Gastroesophageal sphincter (tissue), 4 donors: ENCODE data around the gene WASHC4. TPM values are rescaled to one million over a fixed set of nuclear protein-coding genes. Genes with fewer than 3 reads are reported as not detected.
"Not testable (repeated sequence)": the region's sequence is repeated elsewhere in the genome, so short reads cannot be mapped to it uniquely, and the experiment has no call there.

ENCODE experiments used
- ATAC-seq: fragments of 150-250 bp; one replicate; pipeline ENCODE4 v1.9.1; 2016; ENCODE audit warnings: mild to moderate bottlenecking, moderate library complexity
- H3K27ac ChIP-seq, 4 donors: fragments of 200-600 bp; sonication (generic) in 3 of 4; 1 replicate in 3 of 4; 2 replicates in 1 of 4; pipeline ENCODE4 v1.5.1; 2016 to 2019
- H3K27me3 ChIP-seq: fragments of 200-600 bp; sonication (generic); one replicate; pipeline ENCODE4 v1.5.1; 2019
- H3K36me3 ChIP-seq, 2 donors: fragments of 200-600 bp; sonication (generic); one replicate each; pipeline ENCODE4 v1.5.1; 2019; ENCODE audit warnings: control low read depth in 1 of 2
- H3K4me1 ChIP-seq, 3 donors: fragments of 200-600 bp; sonication (generic); 1 replicate in 2 of 3; 2 replicates in 1 of 3; pipeline ENCODE4 v1.5.1; 2016 to 2019; ENCODE audit warnings: control low read depth in 2 of 3
- H3K4me3 ChIP-seq, 2 donors: fragments of 200-600 bp; sonication (generic); one replicate each; pipeline ENCODE4 v1.5.1; 2019; ENCODE audit warnings: mild to moderate bottlenecking in 1 of 2, moderate library complexity in 1 of 2
- H3K9me3 ChIP-seq, 3 donors: fragments of 200-600 bp; sonication (generic); one replicate each; pipeline ENCODE4 v1.5.1; 2017 to 2019; ENCODE audit warnings: control low read depth in 2 of 3
- EP300 ChIP-seq: sonication (generic); formaldehyde crosslinking; IDR thresholded peaks from one replicate; pipeline ENCODE4 v1.6.1; 2017; ENCODE audit warnings: antibody characterized with exemption, mild to moderate bottlenecking
- POLR2A ChIP-seq, 2 donors: fragments of 450-650 bp; IDR thresholded peaks; one replicate each; pipeline ENCODE4 v1.6.1; 2017; ENCODE audit warnings: antibody characterized with exemption in 2 of 2, mild to moderate bottlenecking in 2 of 2, moderate library complexity in 1 of 2
- POLR2AphosphoS5 ChIP-seq: sonication (generic); formaldehyde crosslinking; IDR thresholded peaks from one replicate; pipeline ENCODE4 v1.6.1; 2017; ENCODE audit warnings: antibody characterized with exemption
- WGBS, 2 donors: methylation state at CpG; one replicate each; pipeline ENCODE4 v1.1.5; 2018; ENCODE audit warnings: low coverage in 1 of 2; 5-methylcytosine and 5-hydroxymethylcytosine counted together
- total RNA-seq, 4 donors: library from RNA; depleted of rRNA; stranded (reverse); fragments of >200 nt; gene quantifications; one replicate each; pipeline ENCODE4 v1.1.0, GENCODE V29; 2016
- TF ChIP-seq, protein P1 (sequence below), 4 experiments: fragments of 200-600 bp in 2 of 4; fragments of 450-650 bp in 2 of 4; sonication (generic) in 1 of 4; IDR thresholded peaks; one replicate each; pipeline ENCODE4 v1.5.1; 2017 to 2019; ENCODE audit warnings: antibody characterized with exemption in 4 of 4, mild to moderate bottlenecking in 2 of 4, moderate library complexity in 2 of 4

Gene WASHC4
- total RNA-seq, 4 donors from 2014 or later = 32.7 to 136 (median 53.6) TPM

DNA sequence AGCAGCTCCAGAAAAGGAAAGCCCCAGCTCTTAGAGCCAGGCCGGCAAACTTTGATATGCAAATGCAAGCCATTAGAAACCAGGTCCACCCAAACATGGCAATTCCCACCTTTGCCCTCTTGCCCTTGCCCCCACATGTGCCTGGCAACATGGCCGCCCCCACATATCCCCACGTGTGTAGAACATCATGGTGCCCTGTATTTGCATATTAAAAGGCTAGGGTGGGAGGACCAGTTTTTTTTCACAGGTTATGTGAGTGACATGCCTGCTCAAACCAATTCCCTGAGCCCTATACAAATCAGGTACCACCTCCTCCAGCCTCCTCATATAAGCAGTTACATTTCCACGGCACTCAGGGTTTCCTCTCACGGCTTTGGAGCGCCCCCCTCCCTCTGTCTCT, 17.2 kb upstream of the WASHC4 start:
- no peaks in the 10 kb centered on the region for H3K4me1 ChIP-seq
- ATAC-seq = no peak
- peaks cover 0 to 7% (median 0%) of the 10 kb centered on the region in 3 donors for H3K9me3 ChIP-seq
- no peaks in the 10 kb centered on the region for H3K36me3 ChIP-seq
- H3K27me3 ChIP-seq = no peaks in the 10 kb centered on the region
- H3K4me3 ChIP-seq = no peak overlapping the region
- 69% methylated on average over 6 of the region's 6 CpGs for WGBS, 2 donors
- no peak overlapping the region for H3K27ac ChIP-seq
- TF ChIP-seq POLR2AphosphoS5 = no peak
- no peak for TF ChIP-seq EP300
- TF ChIP-seq, protein P1, sequence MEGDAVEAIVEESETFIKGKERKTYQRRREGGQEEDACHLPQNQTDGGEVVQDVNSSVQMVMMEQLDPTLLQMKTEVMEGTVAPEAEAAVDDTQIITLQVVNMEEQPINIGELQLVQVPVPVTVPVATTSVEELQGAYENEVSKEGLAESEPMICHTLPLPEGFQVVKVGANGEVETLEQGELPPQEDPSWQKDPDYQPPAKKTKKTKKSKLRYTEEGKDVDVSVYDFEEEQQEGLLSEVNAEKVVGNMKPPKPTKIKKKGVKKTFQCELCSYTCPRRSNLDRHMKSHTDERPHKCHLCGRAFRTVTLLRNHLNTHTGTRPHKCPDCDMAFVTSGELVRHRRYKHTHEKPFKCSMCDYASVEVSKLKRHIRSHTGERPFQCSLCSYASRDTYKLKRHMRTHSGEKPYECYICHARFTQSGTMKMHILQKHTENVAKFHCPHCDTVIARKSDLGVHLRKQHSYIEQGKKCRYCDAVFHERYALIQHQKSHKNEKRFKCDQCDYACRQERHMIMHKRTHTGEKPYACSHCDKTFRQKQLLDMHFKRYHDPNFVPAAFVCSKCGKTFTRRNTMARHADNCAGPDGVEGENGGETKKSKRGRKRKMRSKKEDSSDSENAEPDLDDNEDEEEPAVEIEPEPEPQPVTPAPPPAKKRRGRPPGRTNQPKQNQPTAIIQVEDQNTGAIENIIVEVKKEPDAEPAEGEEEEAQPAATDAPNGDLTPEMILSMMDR (IDR thresholded peaks at IDR 0.05) = no peak
- TF ChIP-seq POLR2A (IDR thresholded peaks at IDR 0.05) = no peak

DNA sequence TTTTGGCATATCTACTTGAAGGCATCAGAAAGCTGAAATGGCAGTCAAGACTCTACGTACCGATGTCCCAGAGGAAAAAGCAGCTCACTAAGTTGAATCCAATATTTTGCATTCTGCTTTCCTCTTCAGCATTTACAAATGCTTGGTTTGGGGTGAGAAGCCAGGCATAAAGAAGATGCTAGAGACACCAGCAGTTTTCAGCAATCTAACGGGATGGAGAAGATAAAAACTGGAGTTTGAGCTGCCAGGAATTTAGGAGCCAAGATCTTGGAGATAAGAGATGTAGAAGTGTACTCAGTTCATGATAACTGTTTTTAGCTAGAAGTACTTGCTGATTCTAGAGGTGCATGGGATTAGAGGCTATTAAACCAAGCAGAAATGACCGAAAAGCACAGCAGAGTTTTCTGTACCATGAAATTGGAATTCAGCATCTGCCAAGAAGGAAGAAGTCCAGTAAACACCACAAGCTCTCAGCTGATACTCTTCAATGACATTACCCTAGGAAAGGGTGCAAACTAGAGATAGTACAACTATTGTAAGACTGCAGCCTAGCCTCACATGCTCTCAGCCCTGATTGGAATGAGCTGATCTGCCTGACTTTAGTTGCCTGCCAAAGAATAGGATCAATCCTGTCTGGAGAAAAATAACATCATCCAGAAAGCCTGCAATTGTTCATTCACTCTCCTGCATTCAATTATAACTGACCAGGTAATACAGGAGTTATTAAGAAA, 15.9 kb upstream of the WASHC4 start:
- TF ChIP-seq EP300 (no peak), POLR2AphosphoS5 (no peak)
- no peak overlapping the region for H3K27ac ChIP-seq
- H3K27me3 ChIP-seq = no peaks in the 10 kb centered on the region
- H3K36me3 ChIP-seq = no peaks in the 10 kb centered on the region
- ATAC-seq = no peak
- peaks cover 0 to 11% (median 0%) of the 10 kb centered on the region in 3 donors for H3K9me3 ChIP-seq
- H3K4me1 ChIP-seq = no peaks in the 10 kb centered on the region
- 53 to 74% methylated on average over 4 of the region's 4 CpGs for WGBS, 2 donors
- H3K4me3 ChIP-seq = no peak overlapping the region

DNA sequence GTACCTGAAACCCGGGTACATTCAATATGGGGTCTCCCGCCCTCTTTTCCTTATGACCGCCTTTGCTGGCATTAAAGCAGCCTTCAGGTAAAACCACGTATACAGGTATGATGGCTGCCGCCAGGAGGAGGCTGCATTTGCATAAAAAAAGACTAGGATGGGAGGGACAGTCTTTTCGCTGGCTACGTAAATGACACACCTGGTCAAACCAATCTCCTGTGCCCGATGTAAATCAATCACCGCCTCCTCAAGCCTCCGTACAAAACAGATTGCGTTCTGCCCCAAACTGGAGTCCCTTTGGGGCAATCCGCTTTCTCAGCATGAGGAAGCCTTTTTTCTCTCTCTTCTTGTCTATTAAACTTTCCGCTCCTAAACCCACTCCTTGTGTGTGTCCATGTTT, 15.2 kb upstream of the WASHC4 start:
- no peak overlapping the region for H3K4me3 ChIP-seq
- ATAC-seq = no peak
- no peaks in the 10 kb centered on the region for H3K36me3 ChIP-seq
- H3K4me1 ChIP-seq = no peaks in the 10 kb centered on the region
- H3K27ac ChIP-seq = no peak overlapping the region
- TF ChIP-seq EP300 (no peak), POLR2AphosphoS5 (no peak), POLR2A (IDR thresholded peaks at IDR 0.05) (no peak)
- TF ChIP-seq, protein P1 (IDR thresholded peaks at IDR 0.05) = no peak
- H3K27me3 ChIP-seq = no peaks in the 10 kb centered on the region
- WGBS, 2 donors = 52 to 60% methylated on average over 1 to 13 of the region's 13 CpGs
- peaks cover 0 to 11% (median 0%) of the 10 kb centered on the region in 3 donors for H3K9me3 ChIP-seq

DNA sequence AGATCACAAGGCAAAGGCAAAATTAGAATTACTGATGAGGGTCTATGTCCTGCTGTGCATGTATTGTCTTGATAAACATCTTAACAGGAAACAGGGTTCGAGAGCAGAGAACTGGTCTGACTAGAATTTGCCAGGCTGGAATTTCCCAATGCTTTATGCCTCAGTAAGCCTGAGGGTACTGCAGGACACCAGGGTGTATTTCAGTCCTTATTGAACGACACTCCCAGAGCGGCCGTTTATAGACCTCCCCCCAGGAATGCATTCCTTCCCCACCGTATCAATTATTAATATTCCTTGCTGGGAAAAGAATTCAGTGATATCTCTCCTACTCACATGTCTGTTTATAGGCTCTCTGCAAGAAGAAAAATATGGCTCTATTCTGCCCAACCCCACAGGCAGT, 12.2 kb upstream of the WASHC4 start:
- not testable (repeated sequence) for H3K27ac ChIP-seq, H3K4me3 ChIP-seq, H3K36me3 ChIP-seq, H3K4me1 ChIP-seq, H3K27me3 ChIP-seq, ATAC-seq
- H3K9me3 ChIP-seq = peaks cover 0 to 11% (median 0%) of the 10 kb centered on the region in 3 donors
- 85 to 94% methylated on average over 5 of the region's 5 CpGs for WGBS, 2 donors

DNA sequence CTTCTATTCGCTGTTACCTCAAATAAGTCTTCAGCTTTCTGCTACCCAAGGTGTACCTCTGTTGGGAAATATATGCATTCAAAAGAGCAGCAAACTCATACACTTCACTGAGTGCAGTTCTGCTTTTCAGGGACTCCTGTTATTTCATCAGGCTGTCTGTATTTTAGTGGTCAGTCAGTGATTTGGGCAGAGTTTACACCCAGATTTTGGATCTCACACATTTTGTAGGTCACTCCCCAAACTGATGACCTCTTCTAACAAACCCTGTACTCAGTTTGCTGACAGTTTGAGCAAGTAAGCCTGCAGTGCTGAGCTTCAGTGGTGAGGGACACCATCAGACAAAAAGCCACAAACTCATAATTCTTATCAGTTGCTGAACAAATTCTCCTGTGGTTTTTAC, 8.2 kb upstream of the WASHC4 start:
- H3K36me3 ChIP-seq = no peaks in the 10 kb centered on the region
- 75 to 100% methylated on average over 1 of the region's 1 CpG for WGBS, 2 donors
- no peaks in the 10 kb centered on the region for H3K27me3 ChIP-seq
- H3K4me3 ChIP-seq = no peak overlapping the region
- H3K9me3 ChIP-seq = peaks cover 0 to 11% (median 0%) of the 10 kb centered on the region in 3 donors
- no peak for ATAC-seq
- no peaks in the 10 kb centered on the region for H3K4me1 ChIP-seq
- TF ChIP-seq, protein P1 (IDR thresholded peaks at IDR 0.05) = no peak
- TF ChIP-seq POLR2A (IDR thresholded peaks at IDR 0.05) = no peak
- no peak for TF ChIP-seq POLR2AphosphoS5
- no peak for TF ChIP-seq EP300
- no peak overlapping the region for H3K27ac ChIP-seq

DNA sequence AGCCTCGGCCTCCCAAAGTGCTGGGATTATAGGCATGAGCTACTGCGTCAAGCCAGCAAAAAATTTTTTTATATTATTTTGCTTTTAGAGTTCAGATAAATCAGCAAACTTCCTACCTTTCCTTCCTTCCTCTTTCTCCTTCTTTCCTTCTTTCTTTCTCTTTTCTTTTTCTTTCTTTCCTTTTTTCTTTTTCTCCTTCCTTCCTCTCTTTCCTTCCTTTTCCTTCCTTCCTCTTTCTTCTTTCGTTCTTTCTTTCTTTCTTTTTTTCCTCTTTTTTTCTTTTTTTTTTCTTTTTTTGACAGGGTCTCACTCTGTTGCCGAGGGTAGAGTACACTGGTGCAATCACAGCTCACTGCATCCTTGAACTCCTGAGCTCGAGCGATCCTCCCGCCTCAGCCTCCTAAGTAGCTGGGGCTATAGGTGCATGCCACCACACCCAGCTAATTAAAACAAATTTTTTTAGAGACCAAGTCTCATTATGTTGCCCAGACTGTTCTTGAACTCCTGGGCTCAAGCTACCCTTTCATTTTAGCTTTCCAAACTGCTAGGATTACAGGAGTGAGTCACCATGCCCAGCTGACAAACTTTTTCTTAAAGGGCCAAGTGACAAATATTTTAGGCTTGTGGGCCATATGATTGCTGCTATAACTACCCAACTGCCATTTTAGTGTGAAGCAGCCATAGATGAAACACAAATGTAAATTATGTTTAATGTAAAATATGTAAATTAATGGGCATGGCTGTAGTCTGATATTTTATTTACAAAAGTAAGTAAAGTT, 7.1 kb upstream of the WASHC4 start:
- no peak for ATAC-seq
- Histone ChIP-seq H3K4me1 (no peaks in the 10 kb centered on the region), H3K27ac (no peak overlapping the region), H3K9me3 (peaks cover 0 to 3% (median 0%) of the 10 kb centered on the region in 3 donors), H3K27me3 (no peaks in the 10 kb centered on the region), H3K4me3 (no peak overlapping the region), H3K36me3 (no peaks in the 10 kb centered on the region)
- 85 to 95% methylated on average over 6 to 7 of the region's 7 CpGs for WGBS, 2 donors
- TF ChIP-seq POLR2A (IDR thresholded peaks at IDR 0.05) (no peak), EP300 (no peak), POLR2AphosphoS5 (no peak)
- TF ChIP-seq, protein P1 (IDR thresholded peaks at IDR 0.05) = no peak
